Measurements from ENCODE around the gene FAM13A.

DNA sequence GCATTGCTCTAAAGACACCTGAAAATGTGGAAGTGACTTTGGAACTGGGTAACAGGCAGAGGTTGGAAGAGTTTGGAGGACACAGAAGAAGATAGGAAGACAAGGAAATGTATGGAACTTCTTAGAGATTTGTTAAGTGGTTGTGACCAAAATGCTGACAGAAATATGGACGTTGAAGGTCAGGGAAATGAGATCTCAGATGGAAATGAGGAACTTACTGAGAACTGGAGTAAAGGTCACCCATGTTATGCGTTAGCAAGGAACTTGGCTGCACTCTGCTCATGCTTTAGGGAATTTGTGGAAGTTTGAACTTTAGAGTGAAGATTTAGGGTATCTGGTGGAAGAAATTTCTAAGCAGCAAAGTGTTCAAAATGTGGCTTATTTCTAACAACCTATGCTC, 99.4 kb downstream of the FAM13A start:
- TF ChIP-seq, protein P1, sequence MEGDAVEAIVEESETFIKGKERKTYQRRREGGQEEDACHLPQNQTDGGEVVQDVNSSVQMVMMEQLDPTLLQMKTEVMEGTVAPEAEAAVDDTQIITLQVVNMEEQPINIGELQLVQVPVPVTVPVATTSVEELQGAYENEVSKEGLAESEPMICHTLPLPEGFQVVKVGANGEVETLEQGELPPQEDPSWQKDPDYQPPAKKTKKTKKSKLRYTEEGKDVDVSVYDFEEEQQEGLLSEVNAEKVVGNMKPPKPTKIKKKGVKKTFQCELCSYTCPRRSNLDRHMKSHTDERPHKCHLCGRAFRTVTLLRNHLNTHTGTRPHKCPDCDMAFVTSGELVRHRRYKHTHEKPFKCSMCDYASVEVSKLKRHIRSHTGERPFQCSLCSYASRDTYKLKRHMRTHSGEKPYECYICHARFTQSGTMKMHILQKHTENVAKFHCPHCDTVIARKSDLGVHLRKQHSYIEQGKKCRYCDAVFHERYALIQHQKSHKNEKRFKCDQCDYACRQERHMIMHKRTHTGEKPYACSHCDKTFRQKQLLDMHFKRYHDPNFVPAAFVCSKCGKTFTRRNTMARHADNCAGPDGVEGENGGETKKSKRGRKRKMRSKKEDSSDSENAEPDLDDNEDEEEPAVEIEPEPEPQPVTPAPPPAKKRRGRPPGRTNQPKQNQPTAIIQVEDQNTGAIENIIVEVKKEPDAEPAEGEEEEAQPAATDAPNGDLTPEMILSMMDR (IDR thresholded peaks at IDR 0.05), result no peak
- no peak for TF ChIP-seq POLR2A (IDR thresholded peaks at IDR 0.05)

Data from esophagus squamous epithelium (tissue), 4 donors.